CD4-positive, alpha-beta T cell treated with Interleukin-1 beta for 1 hour (primary cell): ENCODE measurements around the gene QKI.

Experiments
- DNase-seq, 2 donors: peaks; one replicate each; pipeline ENCODE4 v3.0.0-alpha.2; 2020 to 2022

QKI gene

DNA sequence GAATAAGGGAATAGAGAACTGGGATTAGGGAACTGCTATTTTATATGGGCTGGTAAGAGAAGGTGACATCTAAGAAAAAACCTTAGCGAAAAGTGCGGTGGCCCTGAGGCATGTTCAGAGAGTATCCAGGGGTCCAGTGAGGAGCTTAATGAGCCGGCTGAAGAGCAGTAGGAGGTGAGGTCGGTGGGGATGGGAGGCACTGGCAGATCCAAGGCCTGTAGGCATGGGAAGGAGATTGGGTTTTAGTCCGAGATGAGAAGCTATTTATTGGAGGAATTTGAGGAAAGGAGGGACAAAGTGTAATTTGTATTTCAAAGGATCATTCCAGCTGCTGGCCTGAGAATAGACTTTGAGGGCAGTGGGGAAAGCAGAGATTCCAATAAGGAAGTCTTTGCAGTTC lies 123.8 kb downstream of the QKI start:
- no peak for DNase-seq

DNA sequence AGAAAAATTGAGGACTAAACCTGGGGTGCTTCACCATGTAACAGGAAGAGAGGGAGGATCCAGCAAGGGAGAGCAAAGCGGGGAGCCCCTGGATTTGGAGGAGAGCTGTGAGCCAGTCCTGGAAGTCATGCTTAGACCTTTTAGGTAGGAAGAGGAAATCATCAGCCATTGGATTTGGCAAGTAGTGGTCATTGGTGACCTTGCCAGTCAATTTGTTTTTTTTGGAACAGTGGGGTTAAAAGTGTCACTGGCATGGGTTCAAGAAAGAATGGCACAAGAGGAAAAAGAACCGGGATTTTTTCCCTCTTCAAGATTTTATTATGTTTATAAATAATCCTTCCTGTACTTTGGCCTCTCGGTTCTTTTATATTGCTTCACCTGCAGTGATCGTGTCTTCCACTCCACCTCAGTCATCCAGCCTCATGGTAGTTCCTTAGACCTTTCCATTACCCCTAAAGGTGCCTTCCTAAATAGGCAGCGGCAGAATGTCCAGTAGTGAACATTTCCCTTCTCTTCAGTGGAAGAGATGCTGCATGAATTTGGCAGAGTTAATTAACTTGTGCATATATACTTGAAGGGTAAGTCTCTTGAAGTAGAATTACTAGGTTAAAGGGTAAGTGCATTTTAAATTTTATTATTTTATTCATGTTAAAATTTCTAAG lies 124.7 kb downstream of the QKI start:
- no peak for DNase-seq

DNA sequence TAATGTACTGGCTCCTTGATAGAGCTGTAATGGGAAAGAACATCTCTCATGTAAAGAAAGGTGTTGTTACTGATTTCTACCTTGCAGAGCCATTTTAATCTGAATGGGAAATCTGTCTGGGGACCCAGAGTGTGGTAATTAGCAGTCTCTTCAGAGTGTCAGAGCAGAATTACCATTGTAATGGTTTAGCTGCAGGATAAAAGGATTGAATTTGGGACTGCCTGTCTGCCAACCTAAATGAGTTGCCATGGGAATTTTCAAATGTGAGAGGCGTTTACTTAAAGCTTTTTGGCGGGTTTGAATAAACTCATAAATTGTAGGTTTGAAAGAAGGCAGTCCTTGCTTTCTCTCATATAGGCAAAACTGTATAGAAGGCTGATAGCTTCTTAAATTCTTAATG lies 128.8 kb downstream of the QKI start:
- DNase-seq, result no peak

DNA sequence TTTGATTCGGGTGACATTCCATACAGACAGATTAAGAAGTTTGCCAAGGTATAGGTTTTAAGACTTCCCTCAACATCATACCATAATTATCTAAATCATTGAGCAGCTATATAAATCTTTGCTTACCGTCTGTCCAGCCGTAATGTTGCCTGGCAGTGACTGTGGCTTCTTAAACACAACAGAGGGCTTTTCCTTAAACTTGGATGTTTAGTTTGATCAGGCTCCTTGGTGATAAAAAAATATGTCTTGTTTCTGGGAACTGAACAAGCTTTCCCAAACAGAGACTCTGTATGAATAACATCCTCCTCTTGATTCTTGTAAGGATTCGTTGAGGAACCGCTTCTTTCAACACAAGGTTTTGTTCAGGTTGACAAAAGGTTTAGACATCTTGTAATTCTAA lies 130.9 kb downstream of the QKI start:
- no peak for DNase-seq

DNA sequence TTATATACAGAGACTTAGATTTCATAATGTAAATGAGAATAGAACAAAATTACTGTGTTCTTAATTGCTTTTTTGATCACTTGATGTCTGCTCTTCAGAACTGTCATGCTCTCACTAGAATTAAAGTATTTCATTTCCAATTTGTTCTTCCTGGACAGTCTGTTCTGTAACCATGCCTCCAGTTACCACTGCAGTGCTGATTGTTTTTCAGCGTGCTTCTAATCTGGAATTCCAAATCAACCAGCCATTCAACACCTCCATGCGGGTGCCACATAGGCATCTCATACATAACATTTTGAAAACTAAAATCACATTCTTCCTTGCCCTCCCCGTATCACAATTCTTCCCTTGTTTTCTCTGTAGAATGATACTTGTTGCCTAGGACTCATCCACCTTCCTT lies 132.8 kb downstream of the QKI start:
- no peak for DNase-seq

DNA sequence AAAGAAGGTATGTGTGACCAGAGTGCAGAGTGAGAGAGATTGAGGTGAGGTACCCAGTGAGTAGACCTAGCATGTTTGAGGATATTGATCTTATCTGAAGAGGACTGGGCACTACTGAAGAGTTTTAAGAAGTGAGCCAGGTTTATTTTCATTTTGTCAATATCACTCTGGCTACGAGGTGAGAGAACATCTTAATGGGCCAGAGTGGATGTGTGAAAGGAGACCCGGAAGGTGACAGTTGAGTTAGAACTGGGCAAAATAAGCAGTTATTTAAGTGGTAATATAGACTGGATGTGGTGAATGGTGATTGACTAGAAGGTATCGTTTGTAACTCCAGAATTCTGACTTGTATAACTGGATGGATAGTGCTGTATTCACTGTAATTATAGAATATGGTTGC lies 134.1 kb downstream of the QKI start:
- no peak for DNase-seq

DNA sequence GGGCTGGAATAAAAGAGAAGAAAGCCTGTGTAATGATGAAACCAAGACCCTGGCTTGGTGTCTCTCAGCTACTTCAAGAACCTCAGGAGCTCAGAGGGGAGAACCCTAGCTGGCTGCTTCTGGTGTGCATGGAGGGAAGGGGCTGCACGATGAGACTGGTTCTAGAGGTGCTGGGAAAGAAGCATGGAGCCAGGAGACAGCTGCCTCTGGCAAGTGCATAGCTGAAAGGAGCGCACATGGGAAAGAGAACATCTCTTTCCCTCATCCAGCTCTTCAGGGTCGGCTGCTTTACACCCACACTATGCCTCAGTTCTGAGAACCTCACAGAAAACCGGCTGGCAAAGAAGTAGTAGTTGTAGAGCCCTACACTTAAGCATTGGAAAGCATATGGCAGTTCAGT lies 139.5 kb downstream of the QKI start:
- DNase-seq, result no peak

DNA sequence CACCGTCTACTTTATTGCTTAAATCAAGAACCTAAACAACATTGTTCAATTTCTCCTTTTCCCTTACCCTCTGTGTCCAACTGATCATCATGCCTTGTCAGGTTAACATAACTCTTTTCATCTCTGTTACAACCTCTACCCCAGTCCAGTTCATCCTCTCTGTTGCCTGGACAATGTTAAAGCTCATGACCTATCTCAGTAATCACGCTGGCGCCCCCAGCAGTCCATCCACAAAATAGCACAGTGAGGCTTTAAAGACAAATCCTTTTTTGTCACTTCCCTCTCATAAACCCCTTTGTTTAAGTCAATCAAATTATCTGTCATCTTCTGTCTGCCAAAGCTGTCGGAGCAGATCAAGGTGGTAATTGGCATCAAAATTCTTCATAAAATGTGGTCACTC lies 140.1 kb downstream of the QKI start:
- peak; percentile 49 to 59 for DNase-seq

DNA sequence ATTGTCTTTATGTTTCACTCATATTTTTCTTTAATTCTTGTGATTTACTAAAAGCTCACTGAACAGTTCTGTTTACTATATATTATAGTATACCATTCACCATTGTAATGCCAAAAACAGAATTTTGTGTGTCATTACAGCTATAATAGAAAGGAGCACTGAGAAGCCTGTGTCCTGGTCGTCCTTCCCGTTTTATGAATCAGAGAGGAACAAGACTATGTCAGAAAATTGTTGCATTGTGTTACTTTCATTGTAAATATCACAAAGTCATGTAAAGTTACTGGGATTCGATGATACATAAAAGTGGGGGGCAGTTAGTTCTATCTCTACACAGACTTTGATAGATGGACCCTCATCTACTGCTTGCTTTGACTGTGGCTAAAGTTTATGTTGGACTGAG lies 145.1 kb downstream of the QKI start:
- no peak for DNase-seq

DNA sequence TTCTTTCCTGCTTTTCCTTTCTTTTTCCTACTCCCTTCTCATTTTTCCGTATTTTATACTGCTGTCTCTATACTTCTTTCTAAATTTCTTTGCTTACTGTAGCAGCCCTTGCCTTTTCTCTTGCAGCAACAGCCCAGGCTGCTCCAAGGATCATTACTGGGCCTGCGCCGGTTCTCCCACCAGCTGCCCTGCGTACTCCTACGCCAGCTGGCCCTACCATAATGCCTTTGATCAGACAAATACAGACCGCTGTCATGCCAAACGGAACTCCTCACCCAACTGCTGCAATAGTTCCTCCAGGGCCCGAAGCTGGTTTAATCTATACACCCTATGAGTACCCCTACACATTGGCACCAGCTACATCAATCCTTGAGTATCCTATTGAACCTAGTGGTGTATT lies 148.8 kb downstream of the QKI start:
- DNase-seq, result no peak

DNA sequence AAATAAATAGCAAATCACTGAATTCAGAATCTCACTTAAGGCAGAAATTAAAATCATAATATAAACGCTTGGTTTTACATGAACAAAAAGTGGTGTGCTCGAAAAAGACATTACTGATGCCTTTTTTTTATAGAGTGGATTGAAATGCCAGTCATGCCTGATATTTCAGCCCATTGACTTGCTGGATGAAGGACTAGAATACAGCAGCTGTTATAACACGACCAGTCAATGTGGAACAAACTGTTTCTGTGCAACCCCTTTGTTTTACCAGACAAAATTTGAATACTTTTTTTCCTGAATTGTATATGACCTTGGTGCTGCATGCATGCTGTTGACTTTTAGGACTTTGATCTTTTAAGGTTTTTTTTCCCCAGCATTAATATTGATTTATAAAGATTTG lies 150.0 kb downstream of the QKI start:
- DNase-seq, result no peak

DNA sequence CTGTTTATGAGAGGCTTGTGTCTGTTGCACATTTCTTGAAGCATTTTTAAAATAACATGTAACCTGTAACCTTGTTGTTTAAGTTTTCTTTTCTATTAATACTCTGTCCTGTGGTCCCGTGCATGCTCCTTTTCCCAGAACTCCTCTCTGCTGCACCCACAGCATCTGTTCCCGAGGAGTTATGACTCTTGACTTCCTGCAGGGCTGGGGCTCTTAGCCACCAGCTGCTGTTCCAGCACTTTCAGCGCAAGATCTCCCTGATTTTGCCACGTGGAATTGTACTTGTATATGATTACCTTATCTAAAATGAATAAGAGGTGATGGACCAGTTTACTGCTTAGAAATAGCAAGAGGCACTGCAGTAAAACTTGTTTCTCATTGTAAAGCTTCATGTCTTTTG lies 150.6 kb downstream of the QKI start:
- no peak for DNase-seq

DNA sequence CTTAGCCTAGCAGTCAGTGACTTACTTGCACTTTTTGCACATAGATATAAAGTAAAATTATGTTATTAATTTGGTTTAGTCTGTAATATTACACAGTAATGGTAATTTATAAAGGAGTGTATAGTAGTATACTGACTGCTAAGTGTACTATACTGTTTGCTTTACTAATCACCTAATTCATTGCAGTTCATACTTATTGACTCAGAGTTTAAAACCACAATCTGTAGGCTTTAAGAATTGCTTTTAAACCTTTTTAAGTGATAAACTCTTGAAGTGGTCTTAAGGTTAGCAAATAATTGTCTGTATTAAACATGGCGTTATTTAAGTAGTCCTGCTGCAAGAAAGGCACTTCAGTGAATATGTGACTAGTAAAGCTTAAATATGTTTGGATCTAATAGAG lies 151.5 kb downstream of the QKI start:
- DNase-seq, result no peak

DNA sequence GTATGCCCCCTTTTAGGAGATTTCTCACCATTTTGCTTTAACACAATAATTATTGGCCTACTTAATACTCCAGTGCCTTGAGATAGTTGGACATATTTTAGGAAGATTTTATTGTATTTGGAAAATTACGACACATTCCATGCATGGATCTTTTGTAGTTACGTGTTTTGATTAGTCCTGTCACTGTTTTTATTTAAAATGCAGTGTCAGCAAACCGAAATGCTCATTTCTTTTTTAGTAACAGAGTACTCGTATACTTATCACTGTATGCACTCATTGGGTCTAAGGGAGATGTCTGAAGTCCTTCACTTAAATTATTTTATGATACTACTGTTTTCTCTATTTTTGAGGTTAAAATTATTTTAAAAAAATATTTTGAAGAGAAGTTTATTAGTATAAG lies 153.8 kb downstream of the QKI start:
- no peak for DNase-seq

DNA sequence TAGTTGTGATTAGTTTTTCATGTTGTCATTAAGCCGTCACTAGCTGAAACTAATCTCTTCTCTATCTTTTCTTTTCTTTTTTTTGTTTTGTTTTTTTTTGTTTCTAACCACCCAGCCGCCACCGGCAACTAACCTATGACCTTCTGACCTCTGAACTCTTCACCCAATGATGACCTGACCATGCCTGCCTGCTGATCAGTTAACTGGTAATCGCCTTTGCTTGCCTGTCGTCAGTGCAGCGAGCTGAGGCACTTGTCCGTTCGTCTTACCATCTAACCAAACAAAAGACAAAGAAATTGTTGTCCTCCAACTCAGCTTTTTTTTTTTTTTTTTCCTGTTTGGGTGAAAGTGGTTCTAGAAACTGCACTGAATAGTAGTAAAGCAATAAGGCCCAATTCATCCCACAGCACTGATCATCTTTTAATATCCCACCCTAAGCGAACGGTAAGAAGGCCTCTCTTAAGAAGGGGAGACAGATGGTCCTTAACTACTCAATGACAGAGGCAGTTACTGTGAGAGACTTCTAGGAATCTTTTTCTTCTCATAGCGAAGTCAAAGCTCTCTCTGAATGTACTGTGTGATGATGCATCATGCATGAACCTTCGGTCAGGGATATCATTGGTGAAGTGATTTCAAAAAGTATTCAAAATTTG lies 156.2 kb downstream of the QKI start:
- DNase-seq, result no peak

DNA sequence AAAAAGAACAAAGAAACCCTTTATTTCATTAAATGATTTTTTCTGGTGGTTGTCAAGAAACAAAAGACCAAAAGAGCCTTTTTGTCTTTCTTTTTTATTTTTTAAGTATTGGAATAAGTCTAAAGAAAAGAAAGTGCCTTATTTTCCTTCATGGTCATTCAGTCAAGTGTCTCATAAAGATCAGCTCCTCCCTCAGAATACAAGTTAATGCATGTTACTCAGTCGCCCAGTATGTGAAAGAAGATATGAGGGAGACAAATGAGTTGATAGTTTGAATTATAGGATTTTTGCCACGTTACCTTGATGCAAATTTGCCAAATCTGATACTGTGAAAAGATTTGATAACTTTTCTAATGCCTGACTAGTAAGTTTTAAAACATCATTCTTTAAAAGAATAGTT lies 157.2 kb downstream of the QKI start:
- no peak for DNase-seq

DNA sequence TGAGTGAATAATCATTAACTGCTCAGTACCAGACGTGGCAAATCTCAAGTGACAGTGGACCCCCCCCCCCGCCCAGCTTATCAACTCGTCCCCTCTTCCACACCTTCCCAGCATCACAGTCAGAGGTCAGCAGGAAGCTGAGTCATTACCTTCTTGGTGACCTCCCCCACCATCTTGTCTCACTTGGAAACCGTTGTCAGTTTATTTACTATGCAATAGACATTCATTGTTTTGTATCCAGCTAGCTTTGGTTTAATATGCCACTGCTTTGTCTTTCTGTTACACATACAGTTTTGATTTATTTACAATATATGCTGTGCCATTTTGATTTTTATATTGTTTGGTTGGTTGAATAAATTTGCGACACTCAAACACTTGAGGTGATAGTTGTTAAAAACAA lies 158.1 kb downstream of the QKI start:
- no peak for DNase-seq

DNA sequence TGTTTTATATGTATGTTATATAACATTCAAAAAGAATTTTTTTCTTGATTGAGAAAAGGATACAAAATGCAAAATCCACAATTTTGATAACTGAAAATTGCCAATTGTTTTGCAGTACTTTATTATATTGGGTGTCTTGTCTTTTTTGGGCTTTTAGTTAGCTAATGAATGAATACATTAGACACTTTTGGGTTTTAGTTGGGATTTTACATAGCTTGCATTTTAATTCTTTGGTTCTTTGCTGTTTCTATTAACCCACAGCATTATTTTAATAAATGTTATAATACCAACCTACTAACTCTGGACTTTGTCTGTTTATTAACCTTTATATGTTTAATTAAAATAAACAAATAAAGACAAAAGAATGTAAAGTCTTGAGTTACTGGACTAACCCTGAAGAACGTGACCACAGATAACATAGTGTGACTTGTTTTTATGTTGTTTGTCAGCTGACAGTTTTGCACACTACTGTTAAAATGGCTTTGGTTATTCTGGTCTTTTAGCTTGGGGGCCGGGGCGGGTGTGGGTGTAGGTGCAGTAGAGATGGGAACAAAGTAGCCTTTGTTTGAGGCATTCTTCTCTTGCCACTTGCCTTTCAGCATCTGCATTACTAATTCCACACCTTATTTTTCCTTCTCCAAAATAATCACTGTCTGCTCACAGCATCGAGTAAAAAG lies 159.1 kb downstream of the QKI start:
- DNase-seq, result no peak

DNA sequence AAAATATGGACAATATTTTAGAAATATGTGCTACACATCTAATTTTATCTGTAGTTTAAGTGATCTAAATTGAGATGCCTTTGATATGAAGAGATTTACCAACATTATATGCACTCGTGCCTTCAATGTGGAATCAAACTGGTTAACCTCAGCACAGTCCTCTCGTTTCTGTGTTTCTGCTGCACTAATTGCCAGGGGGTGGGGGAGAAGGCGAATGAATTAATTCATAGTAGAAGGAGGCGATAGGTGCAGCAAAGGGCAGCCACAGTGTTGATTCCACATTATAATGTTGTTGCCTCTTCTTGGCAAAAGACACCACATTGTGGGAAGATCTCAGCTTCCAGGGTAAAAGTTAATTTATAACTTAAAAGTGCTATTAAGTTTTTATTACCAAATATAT lies 161.6 kb downstream of the QKI start:
- DNase-seq, result no peak

DNA sequence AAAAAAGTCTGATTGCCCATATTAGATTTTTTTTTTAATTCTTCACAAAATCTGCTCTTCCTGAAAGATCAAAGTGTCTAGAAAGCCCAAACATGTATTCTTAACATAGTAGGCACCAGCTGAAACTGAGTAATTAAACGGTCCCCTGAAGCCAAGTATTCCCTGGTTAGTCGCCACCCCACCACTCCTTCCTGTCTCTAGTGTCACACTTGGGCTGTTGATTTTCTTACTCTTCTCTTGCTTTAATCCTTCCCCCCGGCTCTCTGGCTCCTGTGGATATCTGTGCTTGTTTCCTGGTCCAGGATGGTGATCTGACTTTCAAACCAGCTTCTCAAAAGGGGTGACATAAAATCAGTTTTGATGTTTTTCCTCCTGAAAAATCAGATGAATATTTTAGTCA lies 162.9 kb downstream of the QKI start:
- DNase-seq, result no peak

DNA sequence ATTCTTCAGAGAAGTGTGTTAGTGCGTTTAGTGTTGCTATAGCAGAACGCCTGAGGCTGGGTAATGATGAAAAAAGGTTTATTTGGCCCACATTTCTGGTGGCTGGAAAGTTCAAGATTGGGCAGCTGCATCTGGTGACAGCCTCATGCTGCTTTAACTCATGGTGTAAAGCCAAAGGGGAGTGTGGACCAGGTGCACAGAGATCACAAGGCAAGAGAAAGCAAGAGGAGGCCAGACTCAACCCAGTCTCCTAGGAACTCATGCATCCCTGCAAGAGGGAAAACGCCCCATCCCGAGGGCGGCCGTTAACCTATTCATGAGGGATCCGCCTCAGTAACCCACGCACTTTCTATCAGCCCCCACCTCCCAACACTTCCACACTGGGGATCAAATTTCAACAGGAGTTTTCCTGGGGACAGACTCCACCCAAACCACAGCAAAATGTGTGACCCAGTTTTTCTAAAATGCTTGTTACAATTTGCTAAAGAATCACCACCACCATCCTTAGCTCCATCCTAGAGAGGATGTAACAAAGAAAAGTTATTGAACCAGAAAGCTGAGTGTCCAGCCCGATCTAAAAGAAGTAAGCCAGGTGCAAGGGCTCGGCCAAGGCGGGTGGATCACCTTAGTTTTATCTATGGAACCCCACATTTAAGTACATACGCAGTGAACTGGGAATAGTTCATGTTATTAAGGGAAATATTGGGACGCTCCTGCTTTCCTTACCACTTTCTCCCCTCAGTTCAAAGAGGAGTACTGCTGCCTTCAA lies 164.8 kb downstream of the QKI start:
- DNase-seq, result no peak

DNA sequence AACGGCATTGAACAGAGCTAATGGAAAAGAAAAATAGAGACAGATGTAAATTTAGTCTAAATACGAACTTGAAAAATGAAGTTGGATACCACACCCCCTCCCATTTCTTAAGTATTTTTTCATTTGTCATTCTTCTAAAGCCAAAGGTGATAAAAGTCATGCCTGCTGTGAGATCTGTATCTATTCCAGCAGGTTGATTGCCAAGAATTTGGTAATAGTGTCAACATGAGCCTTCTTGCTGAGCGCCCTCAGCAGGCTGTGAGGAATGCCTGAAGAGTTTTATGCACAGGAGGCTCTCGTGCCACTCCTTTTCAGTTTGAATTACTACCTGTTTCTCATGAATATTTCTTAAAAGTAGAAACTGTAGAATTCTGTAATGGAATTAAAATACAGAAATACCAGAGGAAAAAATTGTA lies 165.4 kb downstream of the QKI start:
- no peak for DNase-seq

DNA sequence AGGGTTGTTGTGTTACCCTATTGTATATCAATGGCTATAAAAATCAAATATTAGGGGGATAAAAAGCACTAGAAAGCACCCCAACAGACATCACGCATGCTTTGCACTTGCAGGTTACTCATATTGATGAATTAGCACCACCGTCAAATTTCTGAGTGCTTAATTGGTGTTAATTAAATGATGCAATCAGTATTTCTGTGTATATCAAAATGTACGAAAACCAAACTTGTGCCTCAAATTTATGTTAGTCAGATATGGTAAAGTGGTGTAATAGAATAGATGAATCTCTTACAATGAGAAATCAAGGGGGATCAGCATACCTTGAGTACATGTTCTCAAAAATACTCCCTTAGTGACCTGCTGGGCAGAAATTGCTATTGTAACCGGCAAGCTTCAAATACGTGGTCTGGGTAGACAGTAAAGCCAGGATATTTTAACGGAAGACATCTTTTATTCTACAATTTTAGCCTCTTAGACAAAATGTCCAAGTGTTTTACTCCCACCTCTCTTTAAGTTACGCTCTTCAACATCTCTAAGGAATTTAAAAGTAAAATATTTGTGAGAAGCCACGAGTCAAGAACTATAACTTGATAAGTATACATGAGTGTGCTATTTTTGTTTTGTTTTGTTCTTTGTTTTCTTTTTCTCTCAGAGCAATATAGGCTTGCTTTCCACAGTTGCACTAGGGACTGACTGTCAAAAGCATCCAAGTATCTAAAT lies 166.0 kb downstream of the QKI start:
- no peak for DNase-seq
